Loucy (cell line): ENCODE data around the gene DLGAP3.

ENCODE experiments used
- EZH2phosphoT487 ChIP-seq: fragments of 200-600 bp; IDR thresholded peaks from 2 replicates; pipeline ENCODE4 v1.6.1; 2018; ENCODE audit warnings: antibody characterized with exemption, mild to moderate bottlenecking, moderate library complexity, borderline replicate concordance
- TF ChIP-seq, protein P1 (sequence below): fragments of 200-600 bp; sonication (generic); conservative IDR thresholded peaks from 2 replicates; pipeline ENCODE4 v1.5.1; 2014; ENCODE audit warnings: mild to moderate bottlenecking, antibody characterized with exemption, low read length

- TF ChIP-seq, protein P1, sequence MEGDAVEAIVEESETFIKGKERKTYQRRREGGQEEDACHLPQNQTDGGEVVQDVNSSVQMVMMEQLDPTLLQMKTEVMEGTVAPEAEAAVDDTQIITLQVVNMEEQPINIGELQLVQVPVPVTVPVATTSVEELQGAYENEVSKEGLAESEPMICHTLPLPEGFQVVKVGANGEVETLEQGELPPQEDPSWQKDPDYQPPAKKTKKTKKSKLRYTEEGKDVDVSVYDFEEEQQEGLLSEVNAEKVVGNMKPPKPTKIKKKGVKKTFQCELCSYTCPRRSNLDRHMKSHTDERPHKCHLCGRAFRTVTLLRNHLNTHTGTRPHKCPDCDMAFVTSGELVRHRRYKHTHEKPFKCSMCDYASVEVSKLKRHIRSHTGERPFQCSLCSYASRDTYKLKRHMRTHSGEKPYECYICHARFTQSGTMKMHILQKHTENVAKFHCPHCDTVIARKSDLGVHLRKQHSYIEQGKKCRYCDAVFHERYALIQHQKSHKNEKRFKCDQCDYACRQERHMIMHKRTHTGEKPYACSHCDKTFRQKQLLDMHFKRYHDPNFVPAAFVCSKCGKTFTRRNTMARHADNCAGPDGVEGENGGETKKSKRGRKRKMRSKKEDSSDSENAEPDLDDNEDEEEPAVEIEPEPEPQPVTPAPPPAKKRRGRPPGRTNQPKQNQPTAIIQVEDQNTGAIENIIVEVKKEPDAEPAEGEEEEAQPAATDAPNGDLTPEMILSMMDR: no peak
- no peak for TF ChIP-seq EZH2phosphoT487
Measured at GRCh38 chr1:34926156-34926555, 3.3 kb downstream of the DLGAP3 start.
